Measurements from ENCODE around the gene TBX19. TPM values are rescaled to one million over a fixed set of nuclear protein-coding genes. Genes with fewer than 3 reads are reported as not detected.

Gene TBX19
- total and polyA plus RNA-seq, 2 donors (not counting 1 experiment from before 2014, with no cell fraction given), result 6.3 to 7.0 TPM

GRCh38 chr1:168304865-168305264 is 24.2 kb downstream of the TBX19 start:
- DNase-seq (no peak), ATAC-seq (ENCODE audit: low read depth) (no peak)
- intact Hi-C loops (cut with micrococcal nuclease), result no loop called here
- CTCF ChIA-PET, result no interaction called here
- H3K27me3 Mint-ChIP-seq, result no peaks in the 10 kb centered on the region
- no peaks in the 10 kb centered on the region for H3K4me1 Mint-ChIP-seq
- H3K27ac Mint-ChIP-seq, result no peak overlapping the region
- Histone ChIP-seq H3K4me3 (ENCODE audit: control extremely low read depth in 1 of 5, extremely low read depth in 1 of 5, insufficient read depth in 1 of 5, low read depth in 2 of 5, low read length in 4 of 5) (no peak overlapping the region), H3K36me3 (replicated peaks in 1 of 2; ENCODE audit: control extremely low read depth in 1 of 2, control insufficient read depth in 1 of 2, extremely low read depth in 1 of 2, insufficient read depth in 2 of 2, low read length in 1 of 2) (peaks cover 3 to 5% of the 10 kb centered on the region in 2 experiments), H3K27ac (ENCODE audit: low read length in 2 of 2) (no peak overlapping the region), H3K79me2 (ENCODE audit: control insufficient read depth, insufficient read depth, low read length) (no peaks in the 10 kb centered on the region), H4K20me1 (ENCODE audit: control insufficient read depth, insufficient read depth, low read length, poor library complexity, severe bottlenecking) (no peaks in the 10 kb centered on the region), H3K9ac (ENCODE audit: low read length) (no peak overlapping the region), H3K9me3 (ENCODE audit: control extremely low read depth in 1 of 3, control insufficient read depth in 2 of 3, insufficient read depth in 1 of 3, low read length in 2 of 3) (no peaks in the 10 kb centered on the region), H3K27me3 (replicated peaks in 1 of 4; ENCODE audit: control extremely low read depth in 1 of 4, control insufficient read depth in 3 of 4, insufficient read depth in 4 of 4, low read length in 3 of 4) (no peaks in the 10 kb centered on the region), H2AFZ (ENCODE audit: insufficient read depth, low read depth, low read length, poor library complexity, severe bottlenecking) (no peak overlapping the region), H3K4me1 (ENCODE audit: control insufficient read depth in 2 of 2, insufficient read depth in 2 of 2, low read length in 2 of 2) (no peaks in the 10 kb centered on the region), H3K4me2 (replicated peaks; ENCODE audit: low read depth, low read length, poor library complexity, severe bottlenecking) (no peak overlapping the region)
- WGBS (ENCODE audit: insufficient coverage), result 100% methylated on average over 1 of the region's 5 CpGs
- no peak for TF ChIP-seq EZH2 (IDR thresholded peaks at IDR 0.05; ENCODE audit: borderline replicate concordance, insufficient read depth, low read depth, low read length, poor library complexity, severe bottlenecking)
- TF ChIP-seq CTCF (IDR thresholded peaks at IDR 0.05), result no peak
- POLR2A ChIA-PET, result no interaction called here
- H3K9me3 Mint-ChIP-seq (ENCODE audit: insufficient read depth), result no peaks in the 10 kb centered on the region
- no peak overlapping the region for H3K4me3 Mint-ChIP-seq

GRCh38 chr1:168312718-168313604 is 32.3 kb downstream of the TBX19 start:
- WGBS (ENCODE audit: insufficient coverage), result 97% methylated on average over 8 of the region's 12 CpGs
- Histone ChIP-seq H3K9me3 (ENCODE audit: control extremely low read depth in 1 of 3, control insufficient read depth in 2 of 3, insufficient read depth in 1 of 3, low read length in 2 of 3) (no peaks in the 10 kb centered on the region), H2AFZ (ENCODE audit: insufficient read depth, low read depth, low read length, poor library complexity, severe bottlenecking) (no peak overlapping the region), H4K20me1 (ENCODE audit: control insufficient read depth, insufficient read depth, low read length, poor library complexity, severe bottlenecking) (no peaks in the 10 kb centered on the region), H3K4me3 (ENCODE audit: control extremely low read depth in 1 of 5, extremely low read depth in 1 of 5, insufficient read depth in 1 of 5, low read depth in 2 of 5, low read length in 4 of 5) (no peak overlapping the region), H3K4me1 (ENCODE audit: control insufficient read depth in 2 of 2, insufficient read depth in 2 of 2, low read length in 2 of 2) (no peaks in the 10 kb centered on the region), H3K4me2 (replicated peaks; ENCODE audit: low read depth, low read length, poor library complexity, severe bottlenecking) (no peak overlapping the region), H3K27me3 (replicated peaks in 1 of 4; ENCODE audit: control extremely low read depth in 1 of 4, control insufficient read depth in 3 of 4, insufficient read depth in 4 of 4, low read length in 3 of 4) (no peaks in the 10 kb centered on the region), H3K79me2 (ENCODE audit: control insufficient read depth, insufficient read depth, low read length) (no peaks in the 10 kb centered on the region), H3K36me3 (replicated peaks in 1 of 2; ENCODE audit: control extremely low read depth in 1 of 2, control insufficient read depth in 1 of 2, extremely low read depth in 1 of 2, insufficient read depth in 2 of 2, low read length in 1 of 2) (peaks cover 0 to 5% of the 10 kb centered on the region in 2 experiments), H3K9ac (ENCODE audit: low read length) (no peak overlapping the region), H3K27ac (ENCODE audit: low read length in 2 of 2) (no peak overlapping the region)
- no peak overlapping the region for H3K4me3 Mint-ChIP-seq
- H3K9me3 Mint-ChIP-seq (ENCODE audit: insufficient read depth), result no peaks in the 10 kb centered on the region
- POLR2A ChIA-PET, result no interaction called here
- ATAC-seq (ENCODE audit: low read depth) (no peak), DNase-seq (no peak)
- H3K27me3 Mint-ChIP-seq, result no peaks in the 10 kb centered on the region
- intact Hi-C loops (cut with micrococcal nuclease), result no loop called here
- H3K27ac Mint-ChIP-seq, result no peak overlapping the region
- no peaks in the 10 kb centered on the region for H3K4me1 Mint-ChIP-seq
- CTCF ChIA-PET, result interaction anchor here (0.6 kb wide), 1 partner anchor 53 kb away, joined by 3 read pairs; no protein-coding TSS in a partner anchor
- TF ChIP-seq EZH2 (IDR thresholded peaks at IDR 0.05; ENCODE audit: borderline replicate concordance, insufficient read depth, low read depth, low read length, poor library complexity, severe bottlenecking) (no peak), CTCF (IDR thresholded peaks at IDR 0.05) (no peak)
